Stomach smooth muscle (tissue), 2 donors: ENCODE measurements around the gene SF3B2.
"Not testable (repeated sequence)": the region's sequence is repeated elsewhere in the genome, so short reads cannot be mapped to it uniquely, and the experiment has no call there.

ENCODE experiments used
- H3K27ac ChIP-seq: one replicate; pipeline ENCODE4 v1.7.0; 2013; ENCODE audit warnings: mild to moderate bottlenecking, low read length, inconsistent platforms
- H3K27me3 ChIP-seq, 2 donors: one replicate each; pipeline ENCODE4 v1.7.0; 2013; ENCODE audit warnings: low read length in 2 of 2; ENCODE audit not compliant: insufficient read depth in 2 of 2, control insufficient read depth in 1 of 2
- H3K36me3 ChIP-seq, 2 donors: one replicate each; pipeline ENCODE4 v1.7.0; 2013; ENCODE audit warnings: low read length in 2 of 2; ENCODE audit not compliant: control insufficient read depth in 2 of 2, insufficient read depth in 2 of 2
- H3K4me1 ChIP-seq: one replicate; pipeline ENCODE4 v1.7.0; 2013; ENCODE audit warnings: low read length; ENCODE audit not compliant: control insufficient read depth, insufficient read depth
- H3K4me3 ChIP-seq, 2 donors: one replicate each; pipeline ENCODE4 v1.7.0; 2013; ENCODE audit warnings: low read length in 2 of 2
- H3K9ac ChIP-seq, 2 donors: one replicate each; pipeline ENCODE4 v1.7.0; 2013; ENCODE audit warnings: low read length in 2 of 2, mild to moderate bottlenecking in 1 of 2
- H3K9me3 ChIP-seq, 2 donors: one replicate each; pipeline ENCODE4 v1.7.0; 2013; ENCODE audit warnings: low read length in 2 of 2; ENCODE audit not compliant: control insufficient read depth in 2 of 2
- donor health status: healthy.
- donor health status: Pancreatic carcinoma.

Gene SF3B2

GRCh38 chr11:66092125-66092524, 40.0 kb downstream of the SF3B2 start:
- H3K27me3 ChIP-seq, H3K27ac ChIP-seq, H3K9me3 ChIP-seq: not testable (repeated sequence)

GRCh38 chr11:66099746-66100145, 47.6 kb downstream of the SF3B2 start:
- H3K4me1 ChIP-seq, H3K9me3 ChIP-seq, H3K27me3 ChIP-seq, H3K27ac ChIP-seq, H3K36me3 ChIP-seq, H3K4me3 ChIP-seq, H3K9ac ChIP-seq: not testable (repeated sequence)

More at GRCh38 chr11:66092125-66092524, 40.0 kb downstream of the SF3B2 start:
- H3K9ac ChIP-seq, H3K36me3 ChIP-seq, H3K4me1 ChIP-seq, H3K4me3 ChIP-seq: not testable (repeated sequence)

GRCh38 chr11:66100272-66101065, 48.3 kb downstream of the SF3B2 start:
- no peaks in the 10 kb centered on the region for H3K36me3 ChIP-seq
- H3K9me3 ChIP-seq = no peaks in the 10 kb centered on the region
- H3K9ac ChIP-seq = peak overlapping the region in 1 of 2 donors; percentile 6
- no peaks in the 10 kb centered on the region for H3K27me3 ChIP-seq
- H3K4me1 ChIP-seq = no peaks in the 10 kb centered on the region
- H3K27ac ChIP-seq = no peak overlapping the region
- H3K4me3 ChIP-seq = peak overlapping the region in 1 of 2 donors; percentile 47

- no peak overlapping the region for H3K27ac ChIP-seq
- H3K4me1 ChIP-seq = no peaks in the 10 kb centered on the region
- no peaks in the 10 kb centered on the region for H3K27me3 ChIP-seq
- H3K9me3 ChIP-seq = no peaks in the 10 kb centered on the region
- no peak overlapping the region for H3K9ac ChIP-seq
- H3K36me3 ChIP-seq = no peaks in the 10 kb centered on the region
- H3K4me3 ChIP-seq = no peak overlapping the region
These were observed 48.9 kb downstream of the SF3B2 start for GRCh38 chr11:66101066-66101464.

- no peaks in the 10 kb centered on the region for H3K36me3 ChIP-seq
- H3K27me3 ChIP-seq = no peaks in the 10 kb centered on the region
- no peak overlapping the region for H3K9ac ChIP-seq
- H3K9me3 ChIP-seq = no peaks in the 10 kb centered on the region
- H3K4me3 ChIP-seq = no peak overlapping the region
- no peaks in the 10 kb centered on the region for H3K4me1 ChIP-seq
- H3K27ac ChIP-seq = no peak overlapping the region
These were observed 52.0 kb downstream of the SF3B2 start for GRCh38 chr11:66104057-66104638.

- Histone ChIP-seq H3K27ac (no peak overlapping the region), H3K9me3 (no peaks in the 10 kb centered on the region), H3K36me3 (no peaks in the 10 kb centered on the region), H3K9ac (no peak overlapping the region), H3K4me3 (no peak overlapping the region), H3K4me1 (peaks cover under 1% of the 10 kb centered on the region), H3K27me3 (no peaks in the 10 kb centered on the region)
These were observed 54.8 kb downstream of the SF3B2 start for GRCh38 chr11:66106786-66107599.

GRCh38 chr11:66107600-66108510, 55.7 kb downstream of the SF3B2 start:
- Histone ChIP-seq H3K36me3 (no peaks in the 10 kb centered on the region), H3K4me1 (peaks cover 8% of the 10 kb centered on the region), H3K27me3 (no peaks in the 10 kb centered on the region), H3K4me3 (no peak overlapping the region), H3K27ac (no peak overlapping the region), H3K9ac (no peak overlapping the region), H3K9me3 (no peaks in the 10 kb centered on the region)

DNA sequence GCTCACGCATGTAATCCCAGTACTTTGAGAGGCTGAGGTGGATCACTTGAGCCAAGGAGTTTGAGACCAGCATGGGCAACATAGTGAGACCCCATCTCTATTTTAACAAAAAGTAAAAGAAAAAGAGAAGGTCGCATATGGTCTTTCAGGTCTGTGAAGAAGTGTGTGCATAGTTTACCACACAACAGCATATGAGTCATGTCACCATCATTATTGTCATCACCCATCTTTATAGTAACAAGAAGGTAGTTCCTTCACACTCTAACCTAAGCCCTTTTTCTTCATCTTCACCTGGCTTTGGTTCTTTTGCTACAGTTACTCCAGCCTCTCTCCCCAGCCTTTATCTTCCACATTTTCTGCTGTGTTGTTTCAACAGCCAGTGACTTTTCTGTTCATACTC, 57.1 kb downstream of the SF3B2 start:
- Histone ChIP-seq H3K9ac (no peak overlapping the region), H3K27me3 (no peaks in the 10 kb centered on the region), H3K36me3 (no peaks in the 10 kb centered on the region), H3K27ac (no peak overlapping the region), H3K4me3 (no peak overlapping the region), H3K4me1 (peaks cover 8% of the 10 kb centered on the region), H3K9me3 (no peaks in the 10 kb centered on the region)

DNA sequence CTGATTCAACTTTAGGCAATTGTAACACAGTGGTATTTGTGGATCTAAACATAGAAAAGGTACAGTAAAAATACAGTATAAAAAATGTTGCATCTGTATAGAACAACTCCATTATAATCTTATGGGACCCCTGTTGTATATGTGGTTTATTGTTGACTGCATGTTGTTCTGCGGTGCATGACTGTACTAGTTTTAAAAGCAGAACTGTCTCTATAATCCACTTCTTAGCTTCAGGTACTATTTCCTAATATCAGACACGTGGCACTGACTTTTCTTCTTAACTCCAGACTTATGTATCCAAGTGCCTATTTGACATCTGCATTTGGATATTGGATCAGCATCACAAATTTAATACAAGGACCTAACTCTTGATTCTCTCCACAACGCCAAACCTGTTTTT, 59.0 kb downstream of the SF3B2 start:
- H3K4me3 ChIP-seq = no peak overlapping the region
- H3K36me3 ChIP-seq = no peaks in the 10 kb centered on the region
- no peak overlapping the region for H3K27ac ChIP-seq
- H3K4me1 ChIP-seq = peaks cover 8% of the 10 kb centered on the region
- no peaks in the 10 kb centered on the region for H3K9me3 ChIP-seq
- no peaks in the 10 kb centered on the region for H3K27me3 ChIP-seq
- no peak overlapping the region for H3K9ac ChIP-seq

- Histone ChIP-seq H3K4me3 (no peak overlapping the region), H3K4me1 (peaks cover 8% of the 10 kb centered on the region), H3K27ac (no peak overlapping the region), H3K27me3 (no peaks in the 10 kb centered on the region), H3K36me3 (no peaks in the 10 kb centered on the region), H3K9me3 (no peaks in the 10 kb centered on the region), H3K9ac (no peak overlapping the region)
These were observed 59.9 kb downstream of the SF3B2 start for GRCh38 chr11:66112041-66112491.
